ENCODE data around the gene CDK6. TPM values are rescaled to one million over a fixed set of nuclear protein-coding genes. Genes with fewer than 3 reads are reported as not detected.

CDK6 gene
- total and polyA plus RNA-seq, 2 of the 8 experiments (the other 6 are each of a cell fraction or from before 2014, with no cell fraction given): 5.9 to 18.9 TPM

DNA sequence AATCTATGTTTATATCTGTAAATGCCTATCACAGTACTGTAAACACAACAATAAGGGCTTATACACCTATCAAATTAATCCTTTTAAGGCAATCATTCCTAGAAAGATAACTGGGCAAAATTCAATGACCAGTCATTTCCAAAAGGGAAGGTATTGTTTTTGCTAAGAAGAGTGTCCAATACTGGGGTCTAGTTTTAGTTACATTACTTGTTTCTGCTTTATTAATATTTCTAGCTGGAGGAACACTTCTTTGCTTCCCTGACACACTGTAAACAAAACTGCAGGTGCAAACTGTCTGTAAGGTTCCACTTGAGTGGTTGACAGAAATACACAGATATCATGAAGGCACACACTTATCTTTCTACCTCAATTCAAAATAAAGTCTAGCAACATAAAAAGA is 162.0 kb downstream of the CDK6 start (continued):
- TF ChIP-seq POLR2A (IDR thresholded peaks at IDR 0.05; ENCODE audit: control extremely low read depth in 1 of 2, low read depth in 2 of 2, low read length in 2 of 2) (no peak), POLR2AphosphoS5 (IDR thresholded peaks at IDR 0.05; ENCODE audit: low read depth, low read length) (no peak)

Measured in H1 (cell line).